HFF-Myc (cell line): ENCODE data around the gene HABP4.

ENCODE experiments used
- DNase-seq: peaks from one replicate; pipeline ENCODE4 v3.0.0-alpha.2; 2011; ENCODE audit warnings: low read depth; ENCODE audit errors: extremely low read depth
- H3K4me3 ChIP-seq: replicated peaks from 2 replicates; pipeline ENCODE4 v1.5.1; 2011; ENCODE audit warnings: low read depth, mild to moderate bottlenecking, control low read depth, low read length
- TF ChIP-seq, protein P1 (sequence below): IDR thresholded peaks from 2 replicates; pipeline ENCODE4 v1.5.1; 2012; ENCODE audit warnings: mild to moderate bottlenecking, low read depth, low read length, control low read depth; ENCODE audit errors: missing control alignments

The HABP4 gene

DNA sequence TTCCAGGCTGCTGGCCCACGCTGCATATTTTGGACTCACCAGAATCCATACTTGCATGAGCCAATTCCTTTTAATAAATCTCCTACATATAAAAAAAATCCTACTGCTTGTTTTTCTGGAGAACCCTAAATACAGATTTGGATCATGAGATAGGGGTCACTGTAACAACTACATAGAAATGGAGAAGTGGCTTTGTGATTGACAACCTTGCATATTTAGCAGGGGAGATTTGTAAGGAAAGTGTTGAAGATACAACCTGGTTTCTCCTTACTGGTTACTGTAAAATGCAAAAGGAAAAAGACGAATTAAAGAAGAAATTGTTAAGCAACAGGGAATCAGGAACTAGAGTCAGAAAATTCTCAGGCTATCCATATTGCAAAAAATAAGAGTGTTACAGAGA lies 74.8 kb downstream of the HABP4 start:
- DNase-seq: no peak
- TF ChIP-seq, protein P1, sequence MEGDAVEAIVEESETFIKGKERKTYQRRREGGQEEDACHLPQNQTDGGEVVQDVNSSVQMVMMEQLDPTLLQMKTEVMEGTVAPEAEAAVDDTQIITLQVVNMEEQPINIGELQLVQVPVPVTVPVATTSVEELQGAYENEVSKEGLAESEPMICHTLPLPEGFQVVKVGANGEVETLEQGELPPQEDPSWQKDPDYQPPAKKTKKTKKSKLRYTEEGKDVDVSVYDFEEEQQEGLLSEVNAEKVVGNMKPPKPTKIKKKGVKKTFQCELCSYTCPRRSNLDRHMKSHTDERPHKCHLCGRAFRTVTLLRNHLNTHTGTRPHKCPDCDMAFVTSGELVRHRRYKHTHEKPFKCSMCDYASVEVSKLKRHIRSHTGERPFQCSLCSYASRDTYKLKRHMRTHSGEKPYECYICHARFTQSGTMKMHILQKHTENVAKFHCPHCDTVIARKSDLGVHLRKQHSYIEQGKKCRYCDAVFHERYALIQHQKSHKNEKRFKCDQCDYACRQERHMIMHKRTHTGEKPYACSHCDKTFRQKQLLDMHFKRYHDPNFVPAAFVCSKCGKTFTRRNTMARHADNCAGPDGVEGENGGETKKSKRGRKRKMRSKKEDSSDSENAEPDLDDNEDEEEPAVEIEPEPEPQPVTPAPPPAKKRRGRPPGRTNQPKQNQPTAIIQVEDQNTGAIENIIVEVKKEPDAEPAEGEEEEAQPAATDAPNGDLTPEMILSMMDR: no peak
- no peak overlapping the region for H3K4me3 ChIP-seq

DNA sequence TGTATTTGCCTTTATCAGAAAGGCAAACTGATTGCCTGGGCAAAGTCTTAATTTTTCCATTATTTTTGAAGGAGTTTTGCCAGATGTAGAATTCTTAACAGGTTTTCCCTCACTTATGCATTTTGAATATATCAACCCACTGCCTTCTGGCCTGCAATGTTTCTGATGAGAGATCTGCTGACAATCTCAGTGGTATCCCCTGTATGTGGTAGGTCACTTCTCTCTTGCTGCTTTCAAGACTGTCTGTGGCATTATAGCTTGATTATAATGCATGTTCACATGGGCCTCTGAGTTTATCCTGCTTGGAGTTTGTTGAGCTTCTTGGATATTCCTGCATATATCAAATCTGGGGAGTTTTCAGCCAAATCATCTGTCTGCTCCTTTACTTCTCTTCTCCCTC lies 82.2 kb downstream of the HABP4 start:
- TF ChIP-seq, protein P1: no peak
- no peak overlapping the region for H3K4me3 ChIP-seq
- no peak for DNase-seq

DNA sequence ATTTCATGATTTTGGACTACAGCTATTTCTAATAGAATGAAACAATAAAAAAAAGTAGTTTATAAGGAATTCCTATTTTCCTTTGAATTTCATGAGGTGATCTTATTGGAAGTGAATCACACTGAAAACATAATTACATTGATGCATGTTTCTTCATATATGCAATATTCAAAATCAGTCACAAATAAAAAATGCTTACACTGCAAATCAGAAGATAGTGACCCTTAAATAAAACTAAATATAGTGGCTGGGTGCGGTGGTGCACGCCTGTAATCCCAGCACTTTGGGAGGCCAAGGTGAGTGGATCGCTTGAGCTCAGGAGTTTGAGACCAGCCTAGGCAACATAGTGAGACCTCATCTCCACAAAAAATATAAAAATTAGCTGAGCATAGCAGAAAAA lies 90.1 kb downstream of the HABP4 start:
- H3K4me3 ChIP-seq: no peak overlapping the region
- TF ChIP-seq, protein P1: no peak
- DNase-seq: no peak
